Measurements from ENCODE around the gene BTN2A1.

DNA sequence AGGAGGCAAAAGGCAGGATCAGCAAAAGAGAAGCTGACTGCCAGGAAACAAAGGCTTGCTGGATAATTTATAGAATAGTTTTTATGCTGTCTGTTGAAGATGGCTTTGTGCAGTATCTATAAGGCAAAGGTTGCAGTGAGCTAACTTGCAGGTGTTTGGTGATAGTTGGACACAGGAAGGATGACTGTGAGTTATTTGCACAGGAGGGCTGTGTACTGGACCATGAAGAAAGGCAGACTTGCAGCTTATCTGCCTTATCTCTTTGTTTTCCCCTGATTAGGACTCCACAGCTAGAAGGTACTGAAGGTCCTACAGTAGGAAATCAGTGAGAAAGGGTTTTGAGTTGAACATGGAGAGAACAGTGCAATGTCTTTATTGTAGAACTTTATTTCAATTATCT lies 44.4 kb downstream of the BTN2A1 start:
- no peak for TF ChIP-seq TAF1 (IDR thresholded peaks at IDR 0.05; ENCODE audit: low read depth)
- no peak for TF ChIP-seq REST (IDR thresholded peaks at IDR 0.05; ENCODE audit: low read depth)
- TF ChIP-seq YY1 (IDR thresholded peaks at IDR 0.05; ENCODE audit: low read depth), result no peak
- TF ChIP-seq TCF12 (IDR thresholded peaks at IDR 0.05; ENCODE audit: low read depth), result no peak
- TF ChIP-seq CEBPB (IDR thresholded peaks at IDR 0.05), result no peak
- no peak for TF ChIP-seq RAD21 (IDR thresholded peaks at IDR 0.05; ENCODE audit: low read depth)
- TF ChIP-seq EGR1 (IDR thresholded peaks at IDR 0.05), result no peak
- TF ChIP-seq MAX (IDR thresholded peaks at IDR 0.05), result no peak
- TF ChIP-seq EP300 (IDR thresholded peaks at IDR 0.05; ENCODE audit: borderline replicate concordance), result no peak
- no peak for TF ChIP-seq TEAD4 (IDR thresholded peaks at IDR 0.05)
- TF ChIP-seq ZBTB7A (IDR thresholded peaks at IDR 0.05; ENCODE audit: low read depth), result no peak
- TF ChIP-seq USF1 (IDR thresholded peaks at IDR 0.05), result no peak
- TF ChIP-seq NFIC (IDR thresholded peaks at IDR 0.05), result no peak
- TF ChIP-seq FOXM1 (IDR thresholded peaks at IDR 0.05; ENCODE audit: borderline replicate concordance, low read depth), result no peak
